HG02840 (cell line): Measurements from ENCODE around the gene FAM72D.
"Not testable (repeated sequence)": the region's sequence is repeated elsewhere in the genome, so short reads cannot be mapped to it uniquely, and the experiment has no call there.

Source experiments
- ATAC-seq: cut with Tn5 transposase; IDR thresholded peaks from one replicate; pipeline ENCODE4 v1.9.1; 2021; ENCODE audit warnings: mild to moderate bottlenecking, moderate library complexity, moderate number of reproducible peaks; ENCODE audit not compliant: unreplicated experiment, low FRiP score

The FAM72D gene

GRCh38 chr1:145144264-145144913 lies 48.6 kb downstream of the FAM72D start:
- ATAC-seq: not testable (repeated sequence)

DNA sequence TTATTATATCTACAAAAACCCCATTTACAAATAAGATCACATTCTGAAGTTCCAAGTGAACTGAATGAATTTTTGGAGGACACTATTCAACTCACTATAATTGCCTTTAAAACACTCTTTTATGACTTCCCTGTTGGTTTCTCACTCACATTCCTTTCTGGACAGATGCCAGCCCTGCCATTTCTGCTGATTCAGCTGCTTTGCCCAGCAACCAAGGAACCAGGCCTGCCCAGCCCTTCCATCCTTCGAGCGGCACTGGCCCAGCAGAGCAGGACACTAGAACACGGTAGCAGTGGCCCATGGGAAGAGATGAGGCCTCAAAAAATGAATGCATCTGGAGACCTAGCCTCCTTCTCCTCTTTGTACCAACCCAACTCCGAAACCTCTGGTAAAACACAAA lies 50.5 kb downstream of the FAM72D start:
- ATAC-seq: not testable (repeated sequence)

- not testable (repeated sequence) for ATAC-seq
Observed at GRCh38 chr1:145147172-145147571, 51.4 kb downstream of the FAM72D start.

DNA sequence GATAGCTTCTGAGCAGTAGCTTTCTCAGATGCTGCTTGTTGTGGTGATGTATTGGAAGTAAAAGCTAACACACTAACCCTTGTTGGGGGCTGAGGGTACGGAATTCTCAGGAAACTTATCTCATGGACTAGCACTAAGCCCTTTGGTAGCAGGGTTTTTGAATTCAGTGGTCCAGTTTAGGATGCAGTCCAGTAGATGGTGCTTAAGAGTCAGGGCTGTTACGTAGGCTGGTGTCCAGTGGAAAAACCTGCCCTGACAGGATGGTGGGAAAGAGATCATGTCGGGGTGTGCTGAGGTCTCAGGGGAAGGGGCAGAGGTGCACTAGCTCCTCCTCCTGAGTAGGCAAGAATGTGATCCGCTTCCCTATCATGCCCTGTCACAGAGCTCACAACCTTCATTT lies 59.6 kb downstream of the FAM72D start:
- not testable (repeated sequence) for ATAC-seq

DNA sequence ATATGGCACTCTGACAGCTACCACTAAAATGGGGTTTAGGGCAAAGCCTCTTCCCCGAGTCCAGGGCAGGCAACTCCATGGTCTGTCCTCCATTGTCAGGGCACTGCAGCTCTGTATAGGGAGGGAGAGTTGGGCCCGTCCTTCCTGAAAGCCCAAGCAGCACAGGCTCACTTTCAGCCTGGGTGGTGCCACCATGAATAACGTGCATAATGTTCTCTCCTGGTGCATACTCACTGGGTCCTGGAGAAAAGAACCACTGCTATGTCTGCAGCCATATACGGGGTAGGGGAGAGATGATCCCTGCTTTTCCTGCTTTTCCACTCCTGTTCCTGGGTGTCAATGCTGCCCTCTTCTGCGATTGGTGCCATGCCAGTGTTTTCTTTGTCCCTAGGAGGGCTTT lies 60.1 kb downstream of the FAM72D start:
- not testable (repeated sequence) for ATAC-seq

GRCh38 chr1:145156891-145157610 lies 61.3 kb downstream of the FAM72D start:
- ATAC-seq: not testable (repeated sequence)

GRCh38 chr1:145157715-145158114 lies 61.9 kb downstream of the FAM72D start:
- not testable (repeated sequence) for ATAC-seq

- not testable (repeated sequence) for ATAC-seq
Observed at GRCh38 chr1:145161046-145161752, 65.4 kb downstream of the FAM72D start.
